ENCODE data around the gene FASLG.

Gene FASLG

DNA sequence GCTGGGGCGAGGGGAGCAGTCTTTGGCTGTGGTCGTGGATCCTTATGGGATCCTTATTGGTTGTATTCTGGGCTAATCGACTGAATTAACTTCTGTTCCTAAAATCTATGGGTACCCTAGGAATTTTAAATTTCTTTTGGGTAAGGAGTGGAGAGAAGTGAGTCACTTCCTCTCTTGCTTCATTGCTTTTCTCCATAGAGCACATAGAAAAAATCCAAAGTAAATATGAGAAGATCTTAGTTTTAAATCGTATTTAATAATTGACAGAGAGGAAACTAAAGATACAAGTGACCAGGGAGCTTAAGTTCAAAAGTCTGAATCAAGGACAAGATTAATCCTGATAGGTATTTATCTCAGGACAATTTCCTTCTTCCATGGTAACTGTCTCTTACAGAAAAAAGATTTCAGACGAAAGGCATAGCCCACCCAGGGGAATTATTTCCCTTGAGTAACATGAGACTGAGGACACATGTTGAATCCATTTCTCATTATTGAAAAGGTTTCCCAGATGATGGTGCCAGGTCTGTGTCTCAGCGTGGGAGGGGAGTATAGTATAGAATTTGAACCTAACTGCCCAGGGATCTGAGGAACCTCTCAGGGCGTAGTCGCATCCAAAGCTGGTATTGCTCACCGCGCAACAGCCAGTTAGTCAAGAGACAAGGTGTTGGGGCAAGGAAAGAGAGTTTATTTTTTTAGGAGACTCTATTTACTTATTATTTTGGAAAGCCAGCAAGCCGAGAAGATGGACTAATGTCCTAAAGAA lies 28.7 kb upstream of the FASLG start:
- no peaks in the 10 kb centered on the region for H3K36me3 ChIP-seq (replicated peaks)
- H3K4me1 ChIP-seq: no peaks in the 10 kb centered on the region
- no peak for DNase-seq (ENCODE audit: low spot score in 2 of 2)
- H3K4me3 ChIP-seq: no peak overlapping the region
- no peaks in the 10 kb centered on the region for H3K27me3 ChIP-seq (ENCODE audit: low read depth)
- in situ Hi-C loops (cut with MboI; ENCODE audit: low sequenced_read_pairs): no loop called here
- no peaks in the 10 kb centered on the region; the same call in 1 of the 2 replicates for H3K9me3 ChIP-seq

DNA sequence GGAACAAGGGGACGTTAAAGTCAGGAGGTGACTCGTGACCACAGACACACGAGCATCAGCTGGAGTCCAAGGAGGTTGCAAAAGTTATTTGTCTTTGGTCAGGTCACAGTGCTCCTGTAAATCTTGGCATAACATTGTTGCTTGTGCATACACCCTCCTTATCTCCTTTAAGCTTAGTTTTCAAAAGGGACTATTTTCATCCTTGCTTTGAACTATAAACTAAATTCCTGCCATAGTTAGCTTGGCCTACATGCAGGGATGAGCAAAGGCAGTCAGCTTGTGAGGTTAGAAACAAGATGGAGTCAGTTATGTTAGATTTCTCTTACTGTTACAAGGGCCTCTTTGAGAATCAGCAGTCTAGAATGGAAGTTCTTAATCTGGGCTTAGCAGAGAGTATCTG lies 28.0 kb upstream of the FASLG start:
- no peaks in the 10 kb centered on the region for H3K4me1 ChIP-seq
- H3K4me3 ChIP-seq: no peak overlapping the region
- H3K36me3 ChIP-seq (replicated peaks): no peaks in the 10 kb centered on the region
- no peaks in the 10 kb centered on the region for H3K27me3 ChIP-seq (ENCODE audit: low read depth)
- no peaks in the 10 kb centered on the region; the same call in 1 of the 2 replicates for H3K9me3 ChIP-seq
- no peak for DNase-seq (ENCODE audit: low spot score in 2 of 2)
- in situ Hi-C loops (cut with MboI; ENCODE audit: low sequenced_read_pairs): no loop called here

GRCh38 chr1:172637522-172637921 lies 21.4 kb upstream of the FASLG start:
- 0 out of 2 replicates have a peak, but pooled peaks cover 3% of the 10 kb centered on the region for H3K27me3 ChIP-seq (ENCODE audit: low read depth)
- no peak for DNase-seq (ENCODE audit: low spot score in 2 of 2)
- in situ Hi-C loops (cut with MboI; ENCODE audit: low sequenced_read_pairs): no loop called here

GRCh38 chr1:172638249-172638648 lies 20.7 kb upstream of the FASLG start:
- Histone ChIP-seq H3K4me3 (no peak overlapping the region), H3K27me3 (ENCODE audit: low read depth) (0 out of 2 replicates have a peak, but pooled peaks cover 3% of the 10 kb centered on the region), H3K4me1 (no peaks in the 10 kb centered on the region), H3K9me3 (no peaks in the 10 kb centered on the region), H3K36me3 (replicated peaks) (no peaks in the 10 kb centered on the region)
- in situ Hi-C loops (cut with MboI; ENCODE audit: low sequenced_read_pairs): no loop called here
- DNase-seq (ENCODE audit: low spot score in 2 of 2): no peak

More at GRCh38 chr1:172637522-172637921, 21.4 kb upstream of the FASLG start:
- no peak overlapping the region for H3K4me3 ChIP-seq
- no peaks in the 10 kb centered on the region for H3K4me1 ChIP-seq
- H3K36me3 ChIP-seq (replicated peaks): no peaks in the 10 kb centered on the region
- no peaks in the 10 kb centered on the region for H3K9me3 ChIP-seq

- H3K36me3 ChIP-seq (replicated peaks): no peaks in the 10 kb centered on the region
- no peak for DNase-seq (ENCODE audit: low spot score in 2 of 2)
- in situ Hi-C loops (cut with MboI; ENCODE audit: low sequenced_read_pairs): no loop called here
- no peaks in the 10 kb centered on the region for H3K4me1 ChIP-seq
- H3K9me3 ChIP-seq: no peaks in the 10 kb centered on the region
- 0 out of 2 replicates have a peak, but pooled peaks cover 3% of the 10 kb centered on the region for H3K27me3 ChIP-seq (ENCODE audit: low read depth)
- H3K4me3 ChIP-seq: no peak overlapping the region
Observed at GRCh38 chr1:172638885-172639831, 19.7 kb upstream of the FASLG start.

DNA sequence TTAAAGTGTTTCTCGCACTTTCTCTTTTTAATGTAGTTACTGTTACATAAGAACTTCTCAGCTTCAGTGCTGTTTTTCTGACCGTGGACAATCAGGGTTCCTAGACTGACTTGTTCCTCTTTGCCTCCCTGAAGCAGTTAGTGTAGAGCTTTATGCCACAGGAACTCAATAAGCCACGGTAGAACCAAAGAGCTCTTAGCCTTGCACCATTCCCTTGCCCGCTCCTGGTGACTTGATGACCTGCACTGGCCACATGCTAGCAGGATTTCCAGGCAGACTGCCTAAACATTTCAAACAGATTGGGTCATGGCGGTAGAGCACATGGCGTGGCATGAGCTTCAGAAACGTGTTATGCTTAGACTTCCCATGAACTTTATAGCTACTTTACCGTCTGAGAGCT lies 18.8 kb upstream of the FASLG start:
- in situ Hi-C loops (cut with MboI; ENCODE audit: low sequenced_read_pairs): no loop called here
- Histone ChIP-seq H3K36me3 (replicated peaks) (no peaks in the 10 kb centered on the region), H3K4me1 (no peaks in the 10 kb centered on the region), H3K4me3 (no peak overlapping the region), H3K27me3 (ENCODE audit: low read depth) (0 out of 2 replicates have a peak, but pooled peaks cover 3% of the 10 kb centered on the region), H3K9me3 (no peaks in the 10 kb centered on the region)
- DNase-seq (ENCODE audit: low spot score in 2 of 2): no peak

DNA sequence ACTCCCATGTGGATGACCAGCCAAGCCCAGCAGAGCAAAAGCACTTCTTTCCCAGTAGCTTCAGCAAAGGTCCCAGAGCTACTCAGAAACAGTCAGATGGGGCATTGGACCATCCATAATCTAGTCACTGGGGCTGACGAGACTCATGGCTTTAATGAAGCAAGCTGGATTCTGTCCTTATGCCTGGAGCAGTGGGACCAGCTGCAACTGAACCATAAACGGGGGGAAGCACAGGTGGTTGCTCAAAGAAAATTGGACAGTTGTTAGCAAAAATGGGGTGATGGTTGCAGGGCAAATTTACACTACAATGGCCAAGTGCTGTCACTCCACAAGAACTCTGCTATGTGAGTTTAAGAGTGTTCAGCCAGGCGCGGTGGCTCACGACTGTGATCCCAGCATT lies 17.4 kb upstream of the FASLG start:
- in situ Hi-C loops (cut with MboI; ENCODE audit: low sequenced_read_pairs): no loop called here
- Histone ChIP-seq H3K4me3 (no peak overlapping the region), H3K4me1 (no peaks in the 10 kb centered on the region), H3K27me3 (ENCODE audit: low read depth) (0 out of 2 replicates have a peak, but pooled peaks cover 3% of the 10 kb centered on the region), H3K36me3 (replicated peaks) (no peaks in the 10 kb centered on the region), H3K9me3 (no peaks in the 10 kb centered on the region)
- DNase-seq (ENCODE audit: low spot score in 2 of 2): no peak

- Histone ChIP-seq H3K4me1 (no peaks in the 10 kb centered on the region), H3K9me3 (no peaks in the 10 kb centered on the region)
- DNase-seq (ENCODE audit: low spot score in 2 of 2): no peak
Observed at GRCh38 chr1:172642970-172643369, 15.9 kb upstream of the FASLG start.

GRCh38 chr1:172646653-172647052 lies 12.2 kb upstream of the FASLG start:
- H3K9me3 ChIP-seq: no peaks in the 10 kb centered on the region
- H3K27me3 ChIP-seq (ENCODE audit: low read depth): no peaks in the 10 kb centered on the region
- no peak overlapping the region for H3K4me3 ChIP-seq
- in situ Hi-C loops (cut with MboI; ENCODE audit: low sequenced_read_pairs): no loop called here
- no peaks in the 10 kb centered on the region for H3K4me1 ChIP-seq
- no peak for DNase-seq (ENCODE audit: low spot score in 2 of 2)
- no peaks in the 10 kb centered on the region for H3K36me3 ChIP-seq (replicated peaks)

More at GRCh38 chr1:172642970-172643369, 15.9 kb upstream of the FASLG start:
- in situ Hi-C loops (cut with MboI; ENCODE audit: low sequenced_read_pairs): no loop called here
- H3K4me3 ChIP-seq: no peak overlapping the region
- H3K27me3 ChIP-seq (ENCODE audit: low read depth): 0 out of 2 replicates have a peak, but pooled peaks cover 3% of the 10 kb centered on the region
- no peaks in the 10 kb centered on the region for H3K36me3 ChIP-seq (replicated peaks)

DNA sequence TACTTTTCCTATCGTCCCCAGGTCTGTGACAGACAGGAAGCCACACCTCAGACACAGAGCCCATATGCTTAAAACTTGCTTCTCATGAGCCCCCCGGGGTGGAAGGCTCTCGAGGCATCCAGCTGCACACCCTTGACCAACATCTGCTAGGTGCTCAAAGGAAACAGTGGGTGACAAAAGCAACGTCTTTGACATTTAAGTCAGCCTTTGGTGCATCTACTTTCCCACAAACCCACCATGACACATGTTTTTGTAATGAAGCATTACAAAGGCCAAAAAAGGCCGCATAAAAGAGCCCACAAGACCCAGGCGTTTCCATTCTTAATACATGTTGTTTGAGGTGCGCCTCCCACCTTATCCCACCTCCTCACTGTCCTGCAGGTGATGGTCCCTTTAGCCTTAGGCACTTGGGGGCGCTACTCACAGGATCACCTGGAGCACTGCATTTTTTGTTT lies 11.8 kb upstream of the FASLG start:
- in situ Hi-C loops (cut with MboI; ENCODE audit: low sequenced_read_pairs): no loop called here
- DNase-seq (ENCODE audit: low spot score in 2 of 2): no peak
- Histone ChIP-seq H3K9me3 (no peaks in the 10 kb centered on the region), H3K4me1 (no peaks in the 10 kb centered on the region), H3K36me3 (replicated peaks) (no peaks in the 10 kb centered on the region), H3K27me3 (ENCODE audit: low read depth) (no peaks in the 10 kb centered on the region), H3K4me3 (no peak overlapping the region)

- in situ Hi-C loops (cut with MboI; ENCODE audit: low sequenced_read_pairs): no loop called here
- H3K9me3 ChIP-seq: no peaks in the 10 kb centered on the region
- DNase-seq (ENCODE audit: low spot score in 2 of 2): no peak
- no peaks in the 10 kb centered on the region for H3K36me3 ChIP-seq (replicated peaks)
- H3K4me1 ChIP-seq: no peaks in the 10 kb centered on the region
- H3K27me3 ChIP-seq (ENCODE audit: low read depth): no peaks in the 10 kb centered on the region
- no peak overlapping the region for H3K4me3 ChIP-seq
Observed at GRCh38 chr1:172647987-172648386, 10.9 kb upstream of the FASLG start.

GRCh38 chr1:172650474-172651193 lies 8.3 kb upstream of the FASLG start:
- no peaks in the 10 kb centered on the region for H3K9me3 ChIP-seq
- no peaks in the 10 kb centered on the region for H3K27me3 ChIP-seq (ENCODE audit: low read depth)
- no peak for DNase-seq (ENCODE audit: low spot score in 2 of 2)
- H3K4me3 ChIP-seq: no peak overlapping the region
- no peaks in the 10 kb centered on the region for H3K36me3 ChIP-seq (replicated peaks)
- H3K4me1 ChIP-seq: no peaks in the 10 kb centered on the region
- in situ Hi-C loops (cut with MboI; ENCODE audit: low sequenced_read_pairs): no loop called here

DNA sequence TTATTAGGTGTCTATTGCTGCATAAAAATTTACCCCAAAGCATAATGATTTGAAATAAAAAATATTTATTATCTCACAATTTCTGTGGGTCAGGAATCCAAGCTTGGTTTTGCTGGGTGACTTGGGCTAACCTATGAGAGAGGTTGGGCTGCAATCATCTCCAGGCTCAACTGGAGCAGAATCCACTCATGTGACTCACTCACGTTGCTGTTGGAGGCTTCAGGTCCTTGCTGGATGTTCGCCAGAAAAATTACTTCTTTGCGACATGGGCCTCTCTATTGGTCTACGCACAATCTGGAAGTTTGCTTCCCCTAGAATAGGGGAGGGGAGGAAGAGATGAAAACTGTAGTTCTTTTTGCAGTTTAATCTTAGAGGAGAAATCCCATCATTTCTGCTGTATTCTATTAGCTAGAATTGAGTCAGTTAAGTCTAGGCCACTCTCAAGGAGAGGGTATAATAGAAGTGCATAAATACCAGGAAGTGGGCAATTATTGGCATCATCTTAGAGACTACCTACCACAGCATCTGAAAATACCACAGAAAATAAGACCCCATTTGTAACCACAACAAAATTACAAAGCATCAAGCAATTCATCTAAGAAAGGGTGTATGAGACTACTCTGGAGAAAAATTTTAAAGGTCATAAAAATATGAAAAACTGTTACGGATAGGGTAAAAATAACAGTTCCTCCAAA lies 5.7 kb upstream of the FASLG start:
- Histone ChIP-seq H3K4me1 (no peaks in the 10 kb centered on the region), H3K4me3 (no peak overlapping the region), H3K27me3 (ENCODE audit: low read depth) (no peaks in the 10 kb centered on the region), H3K36me3 (replicated peaks) (no peaks in the 10 kb centered on the region), H3K9me3 (no peaks in the 10 kb centered on the region)
- no peak for DNase-seq (ENCODE audit: low spot score in 2 of 2)
- in situ Hi-C loops (cut with MboI; ENCODE audit: low sequenced_read_pairs): no loop called here

Data from HAP-1 (cell line).